Midbrain (tissue), 1 donor: Measurements from ENCODE around the gene FOXN3.

Experiments used
- DNase-seq: peaks from one replicate; lab custom pipeline; 2025; lab: John Stamatoyannopoulos, UW

The FOXN3 gene

DNA sequence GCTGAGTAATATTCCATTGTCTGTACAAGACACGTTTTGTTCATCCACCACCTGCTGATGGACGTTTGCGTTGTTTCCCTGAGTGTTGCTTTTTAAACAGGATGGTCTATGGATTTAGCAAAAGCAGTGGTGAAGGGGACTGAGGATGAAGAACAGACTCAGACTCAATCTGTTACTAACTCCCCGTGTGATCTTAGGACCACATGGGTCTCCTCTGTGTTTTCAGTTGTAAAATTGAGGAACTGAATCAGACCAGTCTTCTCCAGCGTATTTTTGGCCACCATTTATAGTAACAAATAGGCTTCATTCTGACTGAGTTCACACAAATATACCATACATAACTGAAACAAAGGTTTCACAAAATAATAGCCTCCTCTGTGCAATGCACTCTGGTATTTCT, 85.6 kb downstream of the FOXN3 start:
- DNase-seq: no peak

- DNase-seq: no peak
Measured at GRCh38 chr14:89330236-89331002, 86.6 kb downstream of the FOXN3 start.

- no peak for DNase-seq
Measured at GRCh38 chr14:89327771-89328212, 89.2 kb downstream of the FOXN3 start.

DNA sequence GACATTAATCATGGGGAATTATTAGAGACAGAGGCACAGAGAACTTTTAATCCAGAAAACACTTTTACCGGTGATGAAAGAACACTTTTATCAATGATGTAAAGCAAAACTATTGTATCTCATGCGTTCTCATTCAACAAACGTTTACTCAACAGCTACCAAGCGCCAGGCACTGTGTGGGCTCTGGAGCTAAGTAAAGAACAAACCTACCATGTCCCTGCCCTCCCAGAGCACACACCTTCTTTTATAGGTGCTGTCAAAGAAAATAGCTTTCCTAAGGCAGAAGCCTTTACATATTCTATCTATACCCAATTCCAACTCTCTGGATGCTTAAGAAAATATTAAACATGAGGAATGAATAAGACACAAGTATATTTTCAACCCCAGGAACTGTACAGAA, 91.1 kb downstream of the FOXN3 start:
- no peak for DNase-seq

- no peak for DNase-seq
Measured at GRCh38 chr14:89325299-89325883, 91.6 kb downstream of the FOXN3 start.

DNA sequence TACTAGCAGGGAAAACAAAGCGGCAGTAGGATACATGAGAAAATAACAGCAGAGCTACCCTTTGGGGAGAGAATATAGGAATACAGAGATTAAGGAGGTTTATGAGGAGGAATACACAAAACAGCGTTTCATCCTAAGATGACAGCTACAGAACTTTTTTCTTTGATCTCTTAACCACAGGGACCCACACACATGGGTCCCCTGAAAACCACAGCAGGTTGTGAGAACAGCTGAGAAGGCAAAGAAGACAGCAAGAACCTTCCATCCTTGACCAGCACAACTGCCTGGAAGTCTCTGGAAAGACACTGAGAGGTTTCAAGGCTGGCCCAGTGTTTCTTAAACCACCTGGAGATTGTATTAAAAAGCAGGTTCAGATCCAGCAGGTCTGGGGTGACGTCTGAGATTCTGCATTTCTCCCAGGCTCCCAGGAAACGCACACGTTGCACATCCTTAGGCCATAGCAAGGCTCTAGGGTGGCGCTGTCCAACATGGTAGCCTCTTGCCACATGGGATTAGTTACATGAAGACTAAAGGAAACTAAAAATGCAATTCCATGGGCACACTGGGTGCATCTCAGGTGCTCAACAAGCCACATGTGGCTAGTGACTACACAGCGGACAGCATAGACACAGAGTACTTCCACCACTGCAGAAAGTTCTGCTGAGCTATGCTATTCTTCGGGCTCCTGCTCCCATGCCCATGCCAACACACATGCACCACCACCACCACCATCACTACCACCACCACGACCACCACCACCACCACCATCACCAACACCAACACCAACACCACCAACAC, 92.3 kb downstream of the FOXN3 start:
- DNase-seq: no peak

DNA sequence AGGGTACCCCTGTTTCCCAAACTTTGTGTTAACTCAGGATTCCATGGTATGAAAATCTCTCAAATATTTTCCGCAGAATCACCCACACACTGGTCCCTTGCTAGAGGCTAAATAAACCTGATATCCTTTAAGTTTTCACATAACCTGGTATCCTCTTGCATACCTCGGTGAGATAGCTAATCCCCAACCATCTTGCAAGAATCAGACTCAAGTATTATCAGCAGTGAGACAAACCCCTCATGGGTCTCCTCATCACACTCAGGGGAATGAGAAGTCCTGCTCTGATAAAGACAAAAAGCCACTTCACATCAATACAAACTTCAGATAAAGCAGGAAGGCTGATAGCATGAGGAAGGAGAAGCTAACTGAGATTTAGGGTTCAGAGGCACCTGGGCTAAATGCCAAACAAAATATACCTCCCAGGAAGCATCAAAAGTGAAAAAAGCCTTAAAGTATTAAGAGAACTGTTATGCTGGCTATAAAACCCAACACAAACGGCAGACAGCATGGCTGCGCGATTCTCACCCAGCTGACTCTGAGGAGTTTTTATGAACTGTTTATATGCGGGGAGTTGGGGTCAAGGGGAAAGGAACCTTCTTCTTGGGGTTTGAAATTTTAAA, 96.5 kb downstream of the FOXN3 start:
- no peak for DNase-seq

GRCh38 chr14:89319687-89320086, 97.3 kb downstream of the FOXN3 start:
- DNase-seq: no peak

GRCh38 chr14:89317051-89317691, 99.9 kb downstream of the FOXN3 start:
- DNase-seq: no peak

DNA sequence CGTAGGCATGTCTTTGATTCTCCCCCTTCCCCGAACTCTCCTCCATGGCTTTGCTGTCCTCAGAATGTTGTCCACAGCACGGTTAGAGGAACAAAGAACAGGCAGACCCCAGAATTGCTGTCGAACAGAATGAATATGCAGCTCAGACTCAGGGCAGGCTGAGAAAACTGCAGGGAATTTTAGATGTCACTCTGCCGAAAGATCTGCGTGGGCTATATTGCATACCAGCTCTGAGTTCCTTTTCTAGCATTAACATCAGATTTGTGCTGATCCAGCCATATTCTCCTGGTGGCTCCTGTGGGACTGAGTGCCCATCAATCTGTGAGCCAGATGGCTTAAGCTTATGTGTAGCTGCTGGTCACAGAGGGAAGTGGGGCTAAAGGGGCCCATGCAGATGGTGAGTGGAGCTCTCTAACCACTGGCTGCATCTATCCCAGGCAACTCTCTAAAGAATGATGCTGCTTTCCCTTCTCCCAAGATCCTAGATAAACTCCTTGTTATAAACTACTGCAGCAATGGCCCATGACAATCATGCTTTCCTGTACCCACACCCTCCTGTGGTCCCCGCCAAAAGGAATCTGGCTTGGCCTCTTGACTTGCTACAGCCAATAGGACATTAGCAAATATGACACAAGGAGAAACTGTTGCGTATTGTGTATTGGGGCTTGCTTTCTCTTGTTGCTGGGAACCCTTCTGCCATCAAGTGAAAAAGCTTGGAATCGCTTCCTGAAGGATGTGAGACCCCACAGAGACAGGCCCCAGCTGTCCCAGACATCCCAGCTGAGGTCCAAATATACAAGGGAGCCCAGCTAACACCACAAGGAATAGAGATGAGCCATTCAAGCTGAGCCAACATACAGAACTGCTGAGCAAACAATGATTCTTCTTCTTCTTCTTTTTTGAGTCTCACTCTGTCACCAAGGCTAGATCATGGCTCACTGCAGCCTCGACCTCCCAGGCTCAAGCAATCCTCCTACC, 101.3 kb downstream of the FOXN3 start:
- no peak for DNase-seq

- DNase-seq: no peak
Measured at GRCh38 chr14:89314274-89314673, 102.8 kb downstream of the FOXN3 start.

- no peak for DNase-seq
Measured at GRCh38 chr14:89312932-89313331, 104.1 kb downstream of the FOXN3 start.

GRCh38 chr14:89310211-89310610, 106.8 kb downstream of the FOXN3 start:
- DNase-seq: no peak

GRCh38 chr14:89309670-89310177, 107.3 kb downstream of the FOXN3 start:
- no peak for DNase-seq

- peak; percentile 4 for DNase-seq
Measured at GRCh38 chr14:89308232-89308959, 108.6 kb downstream of the FOXN3 start.

GRCh38 chr14:89307409-89307808, 109.6 kb downstream of the FOXN3 start:
- no peak for DNase-seq

- DNase-seq: no peak
Measured at GRCh38 chr14:89304972-89305703, 111.9 kb downstream of the FOXN3 start.

- no peak for DNase-seq
Measured at GRCh38 chr14:89304561-89304960, 112.5 kb downstream of the FOXN3 start.
